K562 (cell line): Measurements from ENCODE around the gene VPS9D1. TPM values are rescaled to one million over a fixed set of nuclear protein-coding genes. Genes with fewer than 3 reads are reported as not detected.

Source experiments
- ATAC-seq: fragments of 200-7000 bp; cut with Tn5 transposase; 3 replicates; pipeline ENCODE4 v1.9.1; 2020; ENCODE audit warnings: moderate library complexity
- BruUV-seq: library from RNA; stranded (reverse); fragments of 400-500 nt; replicated peaks from 2 replicates; lab custom pipeline; 2021; lab: Mats Ljungman, UMichigan
- CTCF ChIA-PET: fragments of 300-600 bp; formaldehyde crosslinking; extraction: SDS; loops from one replicate; lab custom pipeline; 2021; ENCODE audit warnings: low intra/inter-chr PET ratio; lab: Yijun Ruan, JAX
- POLR2A ChIA-PET: fragments of 300-600, 350-650 bp; sonication (Branson Sonifier 250); formaldehyde crosslinking; extraction: SDS; loops from one replicate; lab custom pipeline; 2021; ENCODE audit warnings: antibody characterized with exemption, inconsistent platforms; lab: Yijun Ruan, JAX
- DNase-seq, 4 experiments: peaks; one replicate each; pipeline versions ENCODE4 v3.0.0 to v3.0.0-alpha.2; 2011 to 2018; ENCODE audit warnings: low spot score in 3 of 4, mixed read lengths in 3 of 4; ENCODE audit errors: extremely low read depth in 1 of 4
- FAIRE-seq: peaks from 2 replicates; lab custom pipeline; 2011; peaks lifted over from hg19 to GRCh38; lab: Jason Lieb, UNC
- H2AFZ ChIP-seq: 2 replicates; pipeline ENCODE4 v1.6.0; 2011; ENCODE audit warnings: low read depth, low read length, control low read depth, inconsistent platforms
- H3K27ac ChIP-seq: fragments of 200-600 bp; 3 replicates; pipeline ENCODE4 v1.8.0; 2011; ENCODE audit warnings: low read depth, mild to moderate bottlenecking, control low read depth, inconsistent platforms, low read length, moderate library complexity, mixed read lengths; ENCODE audit errors: extremely low read depth
- H3K27me3 ChIP-seq, 2 experiments: fragments of 300-600 bp in 1 of 2; 2 replicates in 1 of 2; 3 replicates in 1 of 2; pipeline versions ENCODE4 v1.6.0 to v1.8.0; 2011; ENCODE audit warnings: inconsistent platforms in 2 of 2, low read length in 2 of 2, mild to moderate bottlenecking in 1 of 2, mixed read lengths in 1 of 2, moderate library complexity in 1 of 2; ENCODE audit not compliant: control insufficient read depth in 2 of 2, insufficient read depth in 2 of 2
- H3K36me3 ChIP-seq: fragments of 300-600 bp; 3 replicates; pipeline ENCODE4 v1.8.0; 2011; ENCODE audit warnings: mild to moderate bottlenecking, low read length, inconsistent platforms; ENCODE audit not compliant: control insufficient read depth, insufficient read depth
- H3K4me1 ChIP-seq, 2 experiments: fragments of 200-600 bp in 1 of 2; replicated peaks in 1 of 2; 2 replicates in 1 of 2; 3 replicates in 1 of 2; pipeline versions ENCODE4 v1.5.1 to v1.8.0; 2011; ENCODE audit warnings: inconsistent platforms in 2 of 2, low read length in 2 of 2, mild to moderate bottlenecking in 1 of 2, mixed read lengths in 1 of 2, moderate library complexity in 1 of 2; ENCODE audit not compliant: control insufficient read depth in 2 of 2, insufficient read depth in 2 of 2
- H3K4me2 ChIP-seq: 2 replicates; pipeline ENCODE4 v1.6.1; 2011; ENCODE audit warnings: low read length, control low read depth, inconsistent platforms, mixed read lengths; ENCODE audit not compliant: insufficient read depth
- H3K4me3 ChIP-seq: fragments of 200-600 bp; sonication (generic), shearing (Covaris generic); 2 replicates; pipeline ENCODE4 v1.5.1; 2016; ENCODE audit warnings: control low read depth, inconsistent platforms
- H3K79me2 ChIP-seq: fragments of 200-600 bp; 3 replicates; pipeline ENCODE4 v1.8.0; 2011; ENCODE audit warnings: low read length, inconsistent platforms; ENCODE audit not compliant: control insufficient read depth, insufficient read depth
- H3K9ac ChIP-seq, 2 experiments: 2 replicates each; pipeline versions ENCODE4 v1.6.0 to v1.6.1; 2011; ENCODE audit warnings: low read depth in 2 of 2, low read length in 2 of 2, control low read depth in 1 of 2, inconsistent platforms in 1 of 2, mild to moderate bottlenecking in 1 of 2, mixed read lengths in 1 of 2; ENCODE audit not compliant: insufficient read depth in 1 of 2
- H3K9me1 ChIP-seq: one replicate; pipeline ENCODE4 v1.6.0; 2011; ENCODE audit warnings: inconsistent platforms, mild to moderate bottlenecking, low read length, moderate library complexity; ENCODE audit not compliant: control insufficient read depth, insufficient read depth
- H3K9me3 ChIP-seq: replicated peaks from 2 replicates; pipeline ENCODE4 v1.5.1; 2011; ENCODE audit warnings: low read depth, low read length, inconsistent platforms; ENCODE audit not compliant: control insufficient read depth, insufficient read depth
- H4K20me1 ChIP-seq: replicated peaks from 2 replicates; pipeline ENCODE4 v1.6.1; 2011; ENCODE audit warnings: low read length, inconsistent platforms, mixed read lengths; ENCODE audit not compliant: control insufficient read depth, insufficient read depth
- BACH1 ChIP-seq: fragments of 200-800 bp; sonication (Bioruptor generic); IDR thresholded peaks from 2 replicates; pipeline ENCODE4 v1.6.1; 2016; ENCODE audit warnings: missing genetic modification characterization, missing compliant biosample characterization
- GATAD2A ChIP-seq: fragments of 450-650 bp; IDR thresholded peaks from 2 replicates; pipeline ENCODE4 v1.6.1; 2017
- HDAC1 ChIP-seq, 2 experiments: fragments of 450-650 bp; IDR thresholded peaks; 2 replicates each; pipeline ENCODE4 v1.6.1; 2016 to 2017; ENCODE audit warnings: inconsistent platforms in 1 of 2, mild to moderate bottlenecking in 1 of 2, moderate library complexity in 1 of 2
- HMGN3 ChIP-seq: IDR thresholded peaks from 2 replicates; pipeline ENCODE4 v1.6.1; 2011; ENCODE audit warnings: borderline replicate concordance, low read depth, mild to moderate bottlenecking, mixed read lengths, low read length; ENCODE audit not compliant: insufficient read length; ENCODE audit errors: extremely low read depth
- KLF1 ChIP-seq: fragments of 450-650 bp; IDR thresholded peaks from 2 replicates; pipeline ENCODE4 v1.6.1; 2016; ENCODE audit warnings: missing genetic modification characterization, missing compliant biosample characterization
- PHF8 ChIP-seq: fragments of 200-600 bp; sonication (generic); IDR thresholded peaks from 2 replicates; pipeline ENCODE4 v1.6.1; 2012; ENCODE audit warnings: mixed run types, mild to moderate bottlenecking, inconsistent platforms, low read length, moderate library complexity, borderline replicate concordance
- POLR2G ChIP-seq: fragments of 200-400 bp; formaldehyde crosslinking; IDR thresholded peaks from 2 replicates; pipeline ENCODE4 v1.6.1; 2017; ENCODE audit warnings: low read depth, mild to moderate bottlenecking, antibody characterized with exemption, low read length, moderate library complexity
- SETDB1 ChIP-seq: IDR thresholded peaks from one replicate; pipeline ENCODE4 v1.6.1; 2012; ENCODE audit warnings: low read length, control low read depth, inconsistent platforms
- SMAD1 ChIP-seq: fragments of 150-350 bp; IDR thresholded peaks from 2 replicates; pipeline ENCODE4 v1.6.1; 2014; ENCODE audit warnings: low read length, low read depth; ENCODE audit not compliant: partially characterized antibody
- TCF7L2 ChIP-seq: fragments of 150-350 bp; IDR thresholded peaks from 2 replicates; pipeline ENCODE4 v1.6.1; 2016; ENCODE audit warnings: low read depth, mild to moderate bottlenecking, low read length, moderate library complexity
- ZFX ChIP-seq: sonication (generic); formaldehyde crosslinking; IDR thresholded peaks from 2 replicates; pipeline ENCODE4 v1.8.0; 2022; ENCODE audit warnings: mild to moderate bottlenecking, missing genetic modification reagents, moderate library complexity
- ZNF778 ChIP-seq: fragments of 450-650 bp; formaldehyde crosslinking; IDR thresholded peaks from 2 replicates; pipeline ENCODE4 v1.4.0; 2020; ENCODE audit warnings: mild to moderate bottlenecking, moderate library complexity
- ZSCAN32 ChIP-seq: fragments of 450-650 bp; formaldehyde crosslinking; IDR thresholded peaks from 2 replicates; pipeline ENCODE4 v1.4.0; 2020; ENCODE audit warnings: mild to moderate bottlenecking, moderate library complexity
- WGBS: fragments of 100-300 bp; shearing (Covaris generic); methylation state at CpG from one replicate; pipeline ENCODE4 v1.1.6; 2016; ENCODE audit warnings: low coverage, mixed read lengths; ENCODE audit not compliant: insufficient coverage; ENCODE audit errors: missing lambda C conversion rate; 5-methylcytosine and 5-hydroxymethylcytosine counted together
- in situ Hi-C: fragments of 300-500 bp; cut with MboI; formaldehyde crosslinking; loops from 4 replicates; pipeline ENCODE4 v1.15.0; 2018; ENCODE audit warnings: inconsistent platforms, mixed read lengths
- intact Hi-C: fragments of 100-400 bp; cut with micrococcal nuclease; formaldehyde crosslinking; loops from 2 replicates; pipeline ENCODE4 v1.14.2; 2022
- polyA plus RNA-seq, 8 experiments: library from polyadenylated mRNA; depleted of rRNA in 4 of 8; stranded (reverse) in 5 of 8; unstranded in 3 of 8; fragments of >200 nt; fragmentation: Nextera tagmentation in 2 of 8; fragmentation: Illumina TruSeq in 1 of 8; extraction: Ambion mirVana in 2 of 8; extraction: Trizol in 1 of 8; gene quantifications; 2 replicates each; pipeline versions ENCODE4 v1.2.1 to v1.2.3, GENCODE V29; 2011 to 2014; ENCODE audit warnings: inconsistent platforms in 1 of 8, missing spikeins in 1 of 8
- total RNA-seq, 7 experiments: library from RNA; depleted of rRNA in 6 of 7; stranded (reverse); fragments of >200 nt in 6 of 7; fragmentation: Illumina TruSeq in 2 of 7; extraction: Trizol in 2 of 7; gene quantifications; 2 replicates each; pipeline versions ENCODE4 v1.2.1 to v1.2.3, GENCODE V29; 2011 to 2021; ENCODE audit warnings: low replicate concordance in 1 of 7
- TF ChIP-seq, protein P1 (sequence below): fragments of 450-650 bp; formaldehyde crosslinking; IDR thresholded peaks from 2 replicates; pipeline ENCODE4 v1.4.0; 2020; ENCODE audit warnings: mild to moderate bottlenecking, moderate library complexity
- TF ChIP-seq, protein P2 (sequence below): sonication (generic); formaldehyde crosslinking; IDR thresholded peaks from 2 replicates; pipeline ENCODE4 v1.8.0; 2022; ENCODE audit warnings: mild to moderate bottlenecking, missing genetic modification reagents, borderline replicate concordance
- TF ChIP-seq, protein P3 (sequence below): fragments of 250-450 bp; sonication (Bioruptor Pico); IDR thresholded peaks from 2 replicates; pipeline ENCODE4 v1.4.0; 2020; ENCODE audit warnings: mild to moderate bottlenecking

The VPS9D1 gene
- total and polyA plus RNA-seq, 9 of the 15 experiments (the other 6 are each of a cell fraction or from before 2014, with no cell fraction given): 0.33 to 3.1 (median 1.1) TPM

DNA sequence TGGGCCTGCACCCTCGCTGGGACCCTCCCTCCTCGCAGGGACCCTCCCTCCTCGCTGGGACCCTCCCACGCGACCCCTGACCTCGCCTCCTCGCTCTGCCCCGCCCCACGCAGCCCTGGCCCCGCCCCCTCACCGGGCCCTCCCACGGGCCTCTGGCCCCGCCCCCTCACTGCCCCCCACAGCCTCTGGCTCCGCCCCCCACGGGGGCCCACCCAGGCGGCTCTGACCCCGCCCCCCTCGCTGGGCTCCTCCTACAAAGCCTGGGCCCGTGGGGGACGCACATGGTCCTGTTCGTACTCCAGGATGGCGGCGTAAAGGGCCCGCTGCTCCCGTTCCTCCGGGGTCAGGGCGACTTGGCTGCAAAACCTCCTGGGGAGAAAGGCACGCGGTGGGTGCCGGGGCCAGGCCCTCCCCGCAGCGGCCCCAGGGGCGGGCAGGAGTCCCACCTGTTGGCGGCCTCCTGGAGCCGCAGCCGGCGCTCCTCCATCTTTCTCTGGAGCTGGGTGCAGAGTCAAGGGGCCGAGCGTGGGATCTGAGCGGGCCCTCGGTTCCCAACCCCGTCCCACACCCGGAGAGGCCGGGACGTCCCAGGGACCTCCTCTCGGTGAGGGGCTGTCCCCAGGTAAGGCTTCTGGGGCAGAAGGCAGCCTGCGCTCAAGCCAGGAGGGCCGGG, 9.0 kb downstream of the VPS9D1 start:
- H3K79me2 ChIP-seq: peaks cover 30% of the 10 kb centered on the region
- ATAC-seq (peak; percentile 86), FAIRE-seq (peak; percentile 71), DNase-seq (peak; percentile 88 to 99 (median 98))
- intact Hi-C loops: no loop called here
- BruUV-seq: TSS peak; percentile 81
- no peaks in the 10 kb centered on the region for H3K27me3 ChIP-seq
- H3K9me3 ChIP-seq: 0 out of 2 replicates have a peak, but pooled peaks cover 2% of the 10 kb centered on the region
- 2% methylated on average over 27 of the region's 48 CpGs for WGBS
- peaks cover 15 to 81% of the 10 kb centered on the region in 2 experiments; a peak in 4 of 5 replicates for H3K4me1 ChIP-seq
- peak overlapping the region; percentile 70 for H2AFZ ChIP-seq
- CTCF ChIA-PET: no interaction called here
- H3K4me2 ChIP-seq: peak overlapping the region; percentile 87
- peak overlapping the region; percentile 74 for H3K27ac ChIP-seq
- H3K4me3 ChIP-seq: peak overlapping the region; percentile 99
- POLR2A ChIA-PET: interaction anchor here (0.6 to 2.4 kb wide), 8 partner anchors 8 to 197 kb away, joined by 3 to 14 read pairs (median 4); no protein-coding TSS in a partner anchor
- peak overlapping the region; percentile 78 to 97 for H3K9ac ChIP-seq
- peaks cover 33% of the 10 kb centered on the region for H3K36me3 ChIP-seq
- in situ Hi-C loops: no loop called here
- H4K20me1 ChIP-seq: no peaks in the 10 kb centered on the region
- no peaks in the 10 kb centered on the region for H3K9me1 ChIP-seq
- TF ChIP-seq, protein P1, sequence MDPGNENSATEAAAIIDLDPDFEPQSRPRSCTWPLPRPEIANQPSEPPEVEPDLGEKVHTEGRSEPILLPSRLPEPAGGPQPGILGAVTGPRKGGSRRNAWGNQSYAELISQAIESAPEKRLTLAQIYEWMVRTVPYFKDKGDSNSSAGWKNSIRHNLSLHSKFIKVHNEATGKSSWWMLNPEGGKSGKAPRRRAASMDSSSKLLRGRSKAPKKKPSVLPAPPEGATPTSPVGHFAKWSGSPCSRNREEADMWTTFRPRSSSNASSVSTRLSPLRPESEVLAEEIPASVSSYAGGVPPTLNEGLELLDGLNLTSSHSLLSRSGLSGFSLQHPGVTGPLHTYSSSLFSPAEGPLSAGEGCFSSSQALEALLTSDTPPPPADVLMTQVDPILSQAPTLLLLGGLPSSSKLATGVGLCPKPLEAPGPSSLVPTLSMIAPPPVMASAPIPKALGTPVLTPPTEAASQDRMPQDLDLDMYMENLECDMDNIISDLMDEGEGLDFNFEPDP (CRISPR knock-in tag): 0 out of 2 replicates have a peak, but pooled peaks have one; percentile 48
- no peak for TF ChIP-seq ZSCAN32 (CRISPR knock-in tag)
- peak; percentile 73 for TF ChIP-seq ZFX
- peak; percentile 91 for TF ChIP-seq POLR2G
- TF ChIP-seq HDAC1 (IDR thresholded peaks at IDR 0.05): peak in 1 of 2 experiments; percentile 93; a peak in 2 of 4 replicates
- TF ChIP-seq ZNF778 (CRISPR knock-in tag): no peak
- TF ChIP-seq KLF1 (tag): no peak
- peak; percentile 47 for TF ChIP-seq SMAD1
- TF ChIP-seq, protein P2, sequence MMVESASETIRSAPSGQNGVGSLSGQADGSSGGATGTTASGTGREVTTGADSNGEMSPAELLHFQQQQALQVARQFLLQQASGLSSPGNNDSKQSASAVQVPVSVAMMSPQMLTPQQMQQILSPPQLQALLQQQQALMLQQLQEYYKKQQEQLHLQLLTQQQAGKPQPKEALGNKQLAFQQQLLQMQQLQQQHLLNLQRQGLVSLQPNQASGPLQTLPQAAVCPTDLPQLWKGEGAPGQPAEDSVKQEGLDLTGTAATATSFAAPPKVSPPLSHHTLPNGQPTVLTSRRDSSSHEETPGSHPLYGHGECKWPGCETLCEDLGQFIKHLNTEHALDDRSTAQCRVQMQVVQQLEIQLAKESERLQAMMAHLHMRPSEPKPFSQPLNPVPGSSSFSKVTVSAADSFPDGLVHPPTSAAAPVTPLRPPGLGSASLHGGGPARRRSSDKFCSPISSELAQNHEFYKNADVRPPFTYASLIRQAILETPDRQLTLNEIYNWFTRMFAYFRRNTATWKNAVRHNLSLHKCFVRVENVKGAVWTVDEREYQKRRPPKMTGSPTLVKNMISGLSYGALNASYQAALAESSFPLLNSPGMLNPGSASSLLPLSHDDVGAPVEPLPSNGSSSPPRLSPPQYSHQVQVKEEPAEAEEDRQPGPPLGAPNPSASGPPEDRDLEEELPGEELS (CRISPR knock-in tag): 0 out of 2 replicates have a peak, but pooled peaks have one; percentile 40
- no peak for TF ChIP-seq BACH1 (tag)
- no peak for TF ChIP-seq TCF7L2
- 0 out of 2 replicates have a peak, but pooled peaks have one; percentile 14 for TF ChIP-seq GATAD2A
- TF ChIP-seq PHF8: peak; percentile 83; the same call in 1 of the 2 replicates
- TF ChIP-seq SETDB1: no peak
- TF ChIP-seq HMGN3: peak; percentile 32
- TF ChIP-seq, protein P3, sequence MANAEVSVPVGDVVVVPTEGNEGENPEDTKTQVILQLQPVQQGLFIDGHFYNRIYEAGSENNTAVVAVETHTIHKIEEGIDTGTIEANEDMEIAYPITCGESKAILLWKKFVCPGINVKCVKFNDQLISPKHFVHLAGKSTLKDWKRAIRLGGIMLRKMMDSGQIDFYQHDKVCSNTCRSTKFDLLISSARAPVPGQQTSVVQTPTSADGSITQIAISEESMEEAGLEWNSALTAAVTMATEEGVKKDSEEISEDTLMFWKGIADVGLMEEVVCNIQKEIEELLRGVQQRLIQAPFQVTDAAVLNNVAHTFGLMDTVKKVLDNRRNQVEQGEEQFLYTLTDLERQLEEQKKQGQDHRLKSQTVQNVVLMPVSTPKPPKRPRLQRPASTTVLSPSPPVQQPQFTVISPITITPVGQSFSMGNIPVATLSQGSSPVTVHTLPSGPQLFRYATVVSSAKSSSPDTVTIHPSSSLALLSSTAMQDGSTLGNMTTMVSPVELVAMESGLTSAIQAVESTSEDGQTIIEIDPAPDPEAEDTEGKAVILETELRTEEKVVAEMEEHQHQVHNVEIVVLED (CRISPR knock-in tag): peak; percentile 35; the same call in 1 of the 2 replicates
